Measurements from ENCODE around the gene ZBTB7C. TPM values are rescaled to one million over a fixed set of nuclear protein-coding genes. Genes with fewer than 3 reads are reported as not detected.

ZBTB7C gene
- total RNA-seq, 1 experiment from 2014 or later, result 0.18 TPM

DNA sequence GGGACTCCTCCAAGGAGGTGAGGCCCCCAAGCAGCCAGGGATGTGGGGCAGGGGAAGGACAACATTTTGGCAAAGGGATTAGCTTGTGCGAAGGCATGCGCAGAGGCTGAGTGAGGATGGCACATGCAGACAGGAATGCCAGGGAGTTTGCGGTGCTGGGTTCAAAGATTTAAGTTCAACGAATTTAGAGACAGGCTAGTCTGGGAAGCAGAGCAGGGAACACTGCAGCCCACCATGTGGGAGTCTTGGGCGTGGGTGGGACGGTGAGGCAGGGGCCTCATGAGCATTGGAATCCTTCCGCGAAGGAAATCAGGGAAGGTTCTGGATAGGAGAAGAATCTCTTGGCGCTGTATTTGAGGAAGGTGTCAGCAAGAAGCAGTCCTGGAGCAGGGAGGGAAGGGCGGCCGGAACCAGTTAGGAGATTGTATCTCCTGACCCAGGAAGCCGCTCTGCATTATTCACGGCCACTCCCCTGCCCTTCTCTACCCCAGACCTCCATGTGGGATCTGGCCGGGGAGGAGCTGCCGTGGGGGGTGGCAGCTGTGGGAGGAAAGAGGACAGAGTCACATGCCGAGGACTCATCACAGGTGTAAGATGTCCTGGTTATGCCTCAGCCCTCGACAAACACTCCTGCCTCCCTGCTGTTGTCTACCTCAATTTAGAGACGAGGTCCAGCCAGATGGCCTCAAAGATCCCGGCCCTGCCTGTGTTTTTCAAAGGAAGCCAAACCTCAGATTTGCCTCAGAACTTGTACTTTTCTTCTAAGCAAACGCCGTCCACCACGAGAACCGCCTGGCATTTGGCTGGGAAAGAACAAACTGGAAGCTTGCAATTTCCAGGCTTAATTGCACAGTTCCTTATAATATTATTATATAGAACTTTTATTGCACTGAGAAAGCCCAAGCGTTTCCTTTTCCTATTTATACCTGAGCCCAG is 355.0 kb downstream of the ZBTB7C start:
- peaks cover 3% of the 10 kb centered on the region for H3K27me3 Mint-ChIP-seq (ENCODE audit: insufficient read depth, unreplicated experiment)
- Histone ChIP-seq H3K27me3 (replicated peaks; ENCODE audit: control insufficient read depth, insufficient read depth, low read length) (no peaks in the 10 kb centered on the region), H3K4me3 (ENCODE audit: low read depth, low read length) (no peak overlapping the region), H3K9me3 (no peaks in the 10 kb centered on the region), H3K4me1 (no peaks in the 10 kb centered on the region), H3K36me3 (ENCODE audit: control insufficient read depth, insufficient read depth, low read length) (no peaks in the 10 kb centered on the region)
- no peak overlapping the region for H3K4me3 Mint-ChIP-seq (ENCODE audit: unreplicated experiment)
- CTCF ChIA-PET, result no interaction called here
- no peaks in the 10 kb centered on the region for H3K4me1 Mint-ChIP-seq (ENCODE audit: low read depth, unreplicated experiment)
- no peaks in the 10 kb centered on the region for H3K36me3 Mint-ChIP-seq (ENCODE audit: insufficient read depth, unreplicated experiment)
- intact Hi-C loops (cut with micrococcal nuclease; ENCODE audit: unreplicated experiment), result no loop called here
- H3K27ac Mint-ChIP-seq (ENCODE audit: unreplicated experiment), result no peak overlapping the region
- TF ChIP-seq, protein P1, sequence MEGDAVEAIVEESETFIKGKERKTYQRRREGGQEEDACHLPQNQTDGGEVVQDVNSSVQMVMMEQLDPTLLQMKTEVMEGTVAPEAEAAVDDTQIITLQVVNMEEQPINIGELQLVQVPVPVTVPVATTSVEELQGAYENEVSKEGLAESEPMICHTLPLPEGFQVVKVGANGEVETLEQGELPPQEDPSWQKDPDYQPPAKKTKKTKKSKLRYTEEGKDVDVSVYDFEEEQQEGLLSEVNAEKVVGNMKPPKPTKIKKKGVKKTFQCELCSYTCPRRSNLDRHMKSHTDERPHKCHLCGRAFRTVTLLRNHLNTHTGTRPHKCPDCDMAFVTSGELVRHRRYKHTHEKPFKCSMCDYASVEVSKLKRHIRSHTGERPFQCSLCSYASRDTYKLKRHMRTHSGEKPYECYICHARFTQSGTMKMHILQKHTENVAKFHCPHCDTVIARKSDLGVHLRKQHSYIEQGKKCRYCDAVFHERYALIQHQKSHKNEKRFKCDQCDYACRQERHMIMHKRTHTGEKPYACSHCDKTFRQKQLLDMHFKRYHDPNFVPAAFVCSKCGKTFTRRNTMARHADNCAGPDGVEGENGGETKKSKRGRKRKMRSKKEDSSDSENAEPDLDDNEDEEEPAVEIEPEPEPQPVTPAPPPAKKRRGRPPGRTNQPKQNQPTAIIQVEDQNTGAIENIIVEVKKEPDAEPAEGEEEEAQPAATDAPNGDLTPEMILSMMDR (IDR thresholded peaks at IDR 0.05; ENCODE audit: insufficient read depth in 1 of 2, low read depth in 1 of 2, low read length in 1 of 2, severe bottlenecking in 1 of 2, unreplicated experiment in 1 of 2), result no peak
- POLR2A ChIA-PET, result no interaction called here
- no TSS peak for BruUV-seq (replicated peaks)
- H3K9me3 Mint-ChIP-seq (ENCODE audit: unreplicated experiment), result no peaks in the 10 kb centered on the region
- no peak for DNase-seq

DNA sequence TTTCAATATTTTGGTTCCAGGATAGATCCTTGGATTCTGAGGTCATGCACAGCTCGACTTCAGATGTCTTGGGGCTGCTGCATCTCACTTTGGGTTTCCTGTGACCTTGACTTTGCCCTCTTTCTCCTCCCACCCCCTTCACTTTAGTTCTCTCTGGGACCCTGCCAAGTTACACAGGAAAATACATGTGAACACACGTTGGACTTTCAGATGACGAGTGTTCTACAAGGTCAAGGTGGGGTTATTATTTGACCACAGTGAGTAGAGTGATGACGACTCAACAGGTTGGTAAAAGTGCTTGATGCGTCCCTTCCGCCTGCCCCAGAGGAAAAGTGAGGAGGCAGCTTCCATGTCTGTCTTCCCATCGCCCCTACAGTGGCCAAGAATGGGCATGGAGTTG is 356.3 kb downstream of the ZBTB7C start:
- H3K27me3 Mint-ChIP-seq (ENCODE audit: insufficient read depth, unreplicated experiment), result peaks cover 3% of the 10 kb centered on the region
- H3K4me1 Mint-ChIP-seq (ENCODE audit: low read depth, unreplicated experiment), result no peaks in the 10 kb centered on the region
- no peaks in the 10 kb centered on the region for H3K36me3 ChIP-seq (ENCODE audit: control insufficient read depth, insufficient read depth, low read length)
- DNase-seq, result no peak
- no peaks in the 10 kb centered on the region for H3K9me3 Mint-ChIP-seq (ENCODE audit: unreplicated experiment)
- H3K9me3 ChIP-seq, result no peaks in the 10 kb centered on the region
- CTCF ChIA-PET, result no interaction called here
- no TSS peak for BruUV-seq (replicated peaks)
- H3K4me3 ChIP-seq (ENCODE audit: low read depth, low read length), result no peak overlapping the region
- TF ChIP-seq, protein P1 (IDR thresholded peaks at IDR 0.05; ENCODE audit: insufficient read depth in 1 of 2, low read depth in 1 of 2, low read length in 1 of 2, severe bottlenecking in 1 of 2, unreplicated experiment in 1 of 2), result no peak
- no peaks in the 10 kb centered on the region for H3K4me1 ChIP-seq
- H3K27ac Mint-ChIP-seq (ENCODE audit: unreplicated experiment), result no peak overlapping the region
- intact Hi-C loops (cut with micrococcal nuclease; ENCODE audit: unreplicated experiment), result no loop called here
- no peak overlapping the region for H3K4me3 Mint-ChIP-seq (ENCODE audit: unreplicated experiment)
- H3K36me3 Mint-ChIP-seq (ENCODE audit: insufficient read depth, unreplicated experiment), result no peaks in the 10 kb centered on the region
- no peaks in the 10 kb centered on the region for H3K27me3 ChIP-seq (replicated peaks; ENCODE audit: control insufficient read depth, insufficient read depth, low read length)
- POLR2A ChIA-PET, result no interaction called here

DNA sequence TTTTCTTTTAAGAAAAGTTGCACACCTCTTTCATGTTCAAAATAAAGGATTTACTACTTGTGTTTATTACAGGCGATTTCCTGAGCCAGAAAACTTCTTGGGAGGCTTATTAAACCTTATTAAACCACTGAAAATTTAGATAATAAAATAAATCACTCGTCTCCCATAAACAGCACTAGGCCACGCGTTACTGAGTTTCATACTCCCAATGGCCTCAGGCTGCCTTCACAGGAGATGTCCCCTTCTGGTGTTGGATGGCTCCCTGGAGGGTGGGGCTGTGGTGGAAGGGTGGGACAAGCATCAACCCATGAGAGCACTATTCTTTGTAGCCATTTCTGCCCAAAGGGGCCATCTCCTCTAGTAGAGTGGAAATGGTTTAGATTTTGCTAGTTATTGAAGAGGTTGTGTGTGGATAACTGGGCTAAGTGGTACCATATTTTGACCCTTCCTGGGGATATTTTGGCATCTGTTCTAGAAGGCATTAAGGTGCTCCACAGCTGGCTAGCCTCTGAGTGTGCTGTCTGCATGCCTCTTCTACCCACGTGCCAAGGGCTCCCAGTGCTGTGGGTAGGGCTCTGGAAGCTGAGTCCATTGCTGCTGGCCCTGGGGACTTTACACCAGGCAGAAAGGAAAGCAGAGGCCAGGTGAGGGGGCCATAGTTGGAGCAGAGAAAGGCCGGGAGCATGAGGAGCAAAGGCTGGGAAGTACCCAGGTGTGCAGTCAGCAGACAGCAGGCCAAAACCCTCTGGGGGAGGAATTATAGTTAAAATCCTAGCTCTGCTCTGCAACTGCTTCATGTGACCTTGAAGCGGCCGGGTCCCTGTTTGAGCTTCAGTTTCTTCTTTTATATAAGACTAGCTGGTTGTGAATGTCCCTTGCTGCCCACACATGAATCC is 357.0 kb downstream of the ZBTB7C start:
- no peaks in the 10 kb centered on the region for H3K27me3 ChIP-seq (replicated peaks; ENCODE audit: control insufficient read depth, insufficient read depth, low read length)
- no peak overlapping the region for H3K4me3 ChIP-seq (ENCODE audit: low read depth, low read length)
- ChIA-PET POLR2A (no interaction called here), CTCF (no interaction called here)
- H3K36me3 ChIP-seq (ENCODE audit: control insufficient read depth, insufficient read depth, low read length), result no peaks in the 10 kb centered on the region
- Mint-ChIP-seq H3K36me3 (ENCODE audit: insufficient read depth, unreplicated experiment) (peaks cover 4% of the 10 kb centered on the region), H3K4me1 (ENCODE audit: low read depth, unreplicated experiment) (no peaks in the 10 kb centered on the region), H3K27me3 (ENCODE audit: insufficient read depth, unreplicated experiment) (peaks cover 5% of the 10 kb centered on the region), H3K4me3 (ENCODE audit: unreplicated experiment) (no peak overlapping the region), H3K27ac (ENCODE audit: unreplicated experiment) (no peak overlapping the region), H3K9me3 (ENCODE audit: unreplicated experiment) (no peaks in the 10 kb centered on the region)
- no TSS peak for BruUV-seq (replicated peaks)
- TF ChIP-seq, protein P1 (IDR thresholded peaks at IDR 0.05; ENCODE audit: insufficient read depth in 1 of 2, low read depth in 1 of 2, low read length in 1 of 2, severe bottlenecking in 1 of 2, unreplicated experiment in 1 of 2), result no peak
- no peak for DNase-seq
- no peaks in the 10 kb centered on the region for H3K9me3 ChIP-seq
- intact Hi-C loops (cut with micrococcal nuclease; ENCODE audit: unreplicated experiment), result no loop called here
- H3K4me1 ChIP-seq, result no peaks in the 10 kb centered on the region
